IMR-90 (cell line): ENCODE results near the gene HOXC10. TPM values are rescaled to one million over a fixed set of nuclear protein-coding genes. Genes with fewer than 3 reads are reported as not detected.
A peak's percentile ranks its signal among the peaks of the same experiment; 100 is the strongest.

Source experiments
- ATAC-seq: fragments of 200-7000 bp; cut with Tn5 transposase; 2 replicates; pipeline ENCODE4 v1.9.1; 2020; ENCODE audit warnings: low read depth, mild to moderate bottlenecking, moderate library complexity
- BruUV-seq: library from RNA; stranded (reverse); fragments of 400-500 nt; replicated peaks from 2 replicates; lab custom pipeline; 2021; lab: Mats Ljungman, UMichigan
- CTCF ChIA-PET: fragments of 300-600 bp; formaldehyde crosslinking; extraction: SDS; loops from one replicate; lab custom pipeline; 2021; ENCODE audit warnings: antibody characterized with exemption; lab: Yijun Ruan, JAX
- POLR2A ChIA-PET: fragments of 300-600 bp; sonication (Branson Sonifier 250); formaldehyde crosslinking; loops from one replicate; lab custom pipeline; 2022; ENCODE audit warnings: antibody characterized with exemption; ENCODE audit not compliant: unreplicated experiment; lab: Charles Lee
- DNase-seq: peaks from one replicate; pipeline ENCODE4 v3.0.0; 2013
- H2AFZ ChIP-seq: replicated peaks from 2 replicates; pipeline ENCODE3; 2013; ENCODE audit warnings: low read length, mild to moderate bottlenecking; ENCODE audit not compliant: poor library complexity
- H2AK5ac ChIP-seq: 2 replicates; pipeline ENCODE4 v1.6.1; 2013; ENCODE audit warnings: low read depth, low read length, inconsistent platforms
- H2AK9ac ChIP-seq: replicated peaks from 2 replicates; pipeline ENCODE3; 2013; ENCODE audit warnings: mild to moderate bottlenecking, low read depth, low read length, moderate library complexity; ENCODE audit not compliant: poor library complexity
- H2BK120ac ChIP-seq: 2 replicates; pipeline ENCODE4 v1.6.1; 2013; ENCODE audit warnings: low read depth, low read length, inconsistent platforms
- H2BK15ac ChIP-seq: 3 replicates; pipeline ENCODE4 v1.6.1; 2013; ENCODE audit warnings: low read depth, low read length, inconsistent platforms
- H2BK20ac ChIP-seq: 2 replicates; pipeline ENCODE4 v1.6.1; 2013; ENCODE audit warnings: low read depth, mild to moderate bottlenecking, inconsistent platforms, low read length, moderate library complexity
- H2BK5ac ChIP-seq: 2 replicates; pipeline ENCODE4 v1.6.1; 2013; ENCODE audit warnings: mild to moderate bottlenecking, low read depth, low read length, inconsistent platforms; ENCODE audit not compliant: poor library complexity, severe bottlenecking
- H3K14ac ChIP-seq: replicated peaks from 2 replicates; pipeline ENCODE4 v1.6.1; 2013; ENCODE audit warnings: low read depth, low read length, inconsistent platforms
- H3K18ac ChIP-seq: 2 replicates; pipeline ENCODE4 v1.6.1; 2013; ENCODE audit warnings: low read depth, low read length, control low read depth
- H3K23ac ChIP-seq: 2 replicates; pipeline ENCODE4 v1.6.1; 2013; ENCODE audit warnings: low read depth, low read length, inconsistent platforms
- H3K27ac ChIP-seq: 2 replicates; pipeline ENCODE4 v1.5.1; 2013; ENCODE audit warnings: mild to moderate bottlenecking, control low read depth, low read length; ENCODE audit not compliant: insufficient read depth
- H3K27me3 ChIP-seq: 2 replicates; pipeline ENCODE4 v1.6.1; 2013; ENCODE audit warnings: low read length; ENCODE audit not compliant: control insufficient read depth, insufficient read depth
- H3K36me3 ChIP-seq: 2 replicates; pipeline ENCODE4 v1.6.1; 2013; ENCODE audit warnings: low read length, mixed read lengths; ENCODE audit not compliant: control insufficient read depth, insufficient read depth
- H3K4ac ChIP-seq: 2 replicates; pipeline ENCODE4 v1.6.1; 2013; ENCODE audit warnings: low read depth, low read length, inconsistent platforms
- H3K4me1 ChIP-seq: 2 replicates; pipeline ENCODE4 v1.6.1; 2013; ENCODE audit warnings: low read length, mixed read lengths; ENCODE audit not compliant: control insufficient read depth, insufficient read depth
- H3K4me2 ChIP-seq: 2 replicates; pipeline ENCODE4 v1.6.1; 2013; ENCODE audit warnings: low read depth, mild to moderate bottlenecking, control low read depth, low read length, moderate library complexity
- H3K4me3 ChIP-seq: 2 replicates; pipeline ENCODE4 v1.5.1; 2013; ENCODE audit warnings: low read depth, mild to moderate bottlenecking, control low read depth, low read length, moderate library complexity; ENCODE audit not compliant: insufficient read depth
- H3K56ac ChIP-seq: 2 replicates; pipeline ENCODE4 v1.6.1; 2013; ENCODE audit warnings: low read length, inconsistent platforms; ENCODE audit not compliant: insufficient read depth; ENCODE audit errors: extremely low read depth
- H3K79me1 ChIP-seq, 2 experiments: 2 replicates each; pipeline ENCODE4 v1.6.1; 2013; ENCODE audit warnings: low read length in 2 of 2, inconsistent platforms in 1 of 2, low read depth in 1 of 2
- H3K9ac ChIP-seq: 2 replicates; pipeline ENCODE4 v1.6.1; 2013; ENCODE audit warnings: low read depth, low read length, control low read depth
- H3K9me1 ChIP-seq: 2 replicates; pipeline ENCODE4 v1.6.1; 2013; ENCODE audit warnings: low read length, inconsistent platforms; ENCODE audit not compliant: insufficient read depth
- H3K9me3 ChIP-seq: 2 replicates; pipeline ENCODE4 v1.6.1; 2013; ENCODE audit warnings: low read length; ENCODE audit not compliant: control insufficient read depth, insufficient read depth
- H4K20me1 ChIP-seq: 2 replicates; pipeline ENCODE4 v1.6.1; 2013; ENCODE audit warnings: low read length, inconsistent platforms; ENCODE audit not compliant: insufficient read depth
- H4K5ac ChIP-seq: 2 replicates; pipeline ENCODE4 v1.6.1; 2013; ENCODE audit warnings: mild to moderate bottlenecking, low read depth, low read length, control low read depth
- H4K8ac ChIP-seq, 2 experiments: 2 replicates each; pipeline ENCODE4 v1.6.1; 2013; ENCODE audit warnings: low read depth in 2 of 2, low read length in 2 of 2, control low read depth in 1 of 2, inconsistent platforms in 1 of 2
- H4K91ac ChIP-seq: 2 replicates; pipeline ENCODE4 v1.6.1; 2013; ENCODE audit warnings: low read depth, low read length, inconsistent platforms; ENCODE audit not compliant: insufficient read depth
- RCOR1 ChIP-seq: IDR thresholded peaks from 2 replicates; pipeline ENCODE4 v1.6.1; 2012; ENCODE audit warnings: mild to moderate bottlenecking, low read length, improper control_type of control experiment; ENCODE audit not compliant: insufficient replicate concordance
- SMC3 ChIP-seq: fragments of 150-350 bp; IDR thresholded peaks from 2 replicates; pipeline ENCODE4 v1.6.1; 2016; ENCODE audit warnings: low read depth, mild to moderate bottlenecking, antibody characterized with exemption, low read length, moderate library complexity
- USF2 ChIP-seq: fragments of 150-350 bp; IDR thresholded peaks from 2 replicates; pipeline ENCODE4 v1.6.1; 2017; ENCODE audit warnings: mild to moderate bottlenecking, antibody characterized with exemption, low read length, low read depth
- WGBS, 2 experiments: methylation state at CpG; one replicate each; pipeline versions ENCODE4 v1.1.5 to v1.1.7; 2013; ENCODE audit warnings: missing lambda C conversion rate in 2 of 2; ENCODE audit not compliant: insufficient read length in 1 of 2; ENCODE audit errors: extremely low coverage in 2 of 2; 5-methylcytosine and 5-hydroxymethylcytosine counted together
- dilution Hi-C: fragments of 300-500 bp; cut with HindIII; formaldehyde crosslinking; loops from one replicate; pipeline ENCODE4 v1.14.3; 2018; ENCODE audit warnings: low sequenced_read_pairs; ENCODE audit not compliant: unreplicated experiment
- in situ Hi-C: fragments of 300-500 bp; cut with MboI; formaldehyde crosslinking; loops from 3 replicates; pipeline ENCODE4 v1.14.3; 2019; ENCODE audit warnings: low sequenced_read_pairs, inconsistent platforms, mixed read lengths
- intact Hi-C: fragments of 100-400 bp; cut with micrococcal nuclease; formaldehyde crosslinking; loops from 2 replicates; pipeline ENCODE4 v1.10.0; 2022
- polyA plus RNA-seq, 3 experiments: library from polyadenylated mRNA; depleted of rRNA; stranded (reverse); fragments of >200 nt; gene quantifications; 2 replicates each; pipeline ENCODE4 v1.2.3, GENCODE V29; 2012; ENCODE audit warnings: low replicate concordance in 1 of 3
- total RNA-seq: library from RNA; depleted of rRNA; stranded (reverse); fragments of >200 nt; gene quantifications from 2 replicates; pipeline ENCODE4 v1.2.3, GENCODE V29; 2012

Gene HOXC10
- total and polyA plus RNA-seq, 2 of the 4 experiments (the other 2 are of a cell fraction) = 0.15 TPM; not detected in 1

DNA sequence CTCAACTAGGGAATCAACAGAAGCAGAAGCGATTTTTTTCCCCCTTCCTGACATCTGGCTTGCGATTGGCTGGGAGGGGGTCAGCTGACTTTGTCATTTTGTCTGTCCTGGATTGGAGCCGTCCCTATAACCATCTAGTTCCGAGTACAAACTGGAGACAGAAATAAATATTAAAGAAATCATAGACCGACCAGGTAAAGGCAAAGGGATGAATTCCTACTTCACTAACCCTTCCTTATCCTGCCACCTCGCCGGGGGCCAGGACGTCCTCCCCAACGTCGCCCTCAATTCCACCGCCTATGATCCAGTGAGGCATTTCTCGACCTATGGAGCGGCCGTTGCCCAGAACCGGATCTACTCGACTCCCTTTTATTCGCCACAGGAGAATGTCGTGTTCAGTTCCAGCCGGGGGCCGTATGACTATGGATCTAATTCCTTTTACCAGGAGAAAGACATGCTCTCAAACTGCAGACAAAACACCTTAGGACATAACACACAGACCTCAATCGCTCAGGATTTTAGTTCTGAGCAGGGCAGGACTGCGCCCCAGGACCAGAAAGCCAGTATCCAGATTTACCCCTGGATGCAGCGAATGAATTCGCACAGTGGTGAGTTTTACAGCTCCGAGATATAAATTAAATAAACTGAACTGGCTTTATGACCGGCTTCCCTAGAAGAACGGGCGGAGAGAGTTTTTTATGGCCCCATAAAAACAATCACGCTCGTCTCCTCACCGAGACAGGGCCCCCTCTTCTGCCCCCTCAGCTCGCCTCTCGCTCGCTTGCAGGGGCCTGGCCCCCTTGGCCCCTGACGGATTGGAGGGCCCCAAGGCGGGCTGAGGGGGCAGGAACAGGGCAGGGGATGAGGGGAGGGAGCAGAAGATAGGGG, 43.6 kb downstream of the HOXC10 start, which contains the start of gene HOXC6:
HOXC6 (plus strand) TSS at position 127 of the 888 bp plus-strand sequence; CDS start at position 209, 82 bp downstream.
- Histone ChIP-seq H4K5ac (no peak within 1 kb of the TSS), H3K23ac (no peak within 1 kb of the TSS), H2BK20ac (no peak within 1 kb of the TSS), H2AFZ (no peak within 1 kb of the TSS), H3K27ac (no peak within 1 kb of the TSS), H4K8ac (no peak within 1 kb of the TSS), H3K18ac (no peak within 1 kb of the TSS), H2BK5ac (no peak within 1 kb of the TSS), H3K9ac (no peak within 1 kb of the TSS), H4K91ac (no peak within 1 kb of the TSS), H3K4me3 (0 out of 2 replicates have a peak within 1 kb of the TSS, but pooled peaks have one; percentile 10), H2AK9ac (no peak within 1 kb of the TSS), H2AK5ac (no peak within 1 kb of the TSS), H3K79me1 (no peaks in the 10 kb centered on the region), H3K9me3 (peaks cover 11% of the 10 kb centered on the region), H3K9me1 (no peaks in the 10 kb centered on the region), H2BK120ac (no peak within 1 kb of the TSS), H3K36me3 (no peaks in the 10 kb centered on the region), H4K20me1 (no peaks in the 10 kb centered on the region), H3K56ac (no peak within 1 kb of the TSS), H3K14ac (no peak within 1 kb of the TSS), H3K4me1 (no peaks in the 10 kb centered on the region), H3K27me3 (peaks cover 88% of the 10 kb centered on the region), H3K4ac (no peak within 1 kb of the TSS), H3K4me2 (peak within 1 kb of the TSS; percentile 6; the same call in 1 of the 2 replicates), H2BK15ac (no peak within 1 kb of the TSS)
- WGBS, 2 experiments = 5% methylated on average over 15 of the region's 36 CpGs; no CpG with 5 or more reads in 1 of the 2 experiments
- ChIA-PET POLR2A (no interaction called here), CTCF (interaction anchor here (0.6 kb wide), 1 partner anchor 594 kb away, joined by 3 read pairs; no protein-coding TSS in a partner anchor)
- BruUV-seq = no TSS peak
- TF ChIP-seq USF2 (peak; percentile 59), RCOR1 (no peak), SMC3 (no peak)
- no peak for DNase-seq
- intact Hi-C loops = no loop called here
- in situ Hi-C loops = no loop called here
- no peak for ATAC-seq
- dilution Hi-C loops = no loop called here
